ENCODE results near the gene ACY1. TPM values are rescaled to one million over a fixed set of nuclear protein-coding genes. Genes with fewer than 3 reads are reported as not detected.
A peak's percentile ranks its signal among the peaks of the same experiment; 100 is the strongest.

Gene ACY1
- total and polyA plus RNA-seq, 2 of the 13 experiments (the other 11 are each of a cell fraction or from before 2014, with no cell fraction given): 113 to 162 TPM

DNA sequence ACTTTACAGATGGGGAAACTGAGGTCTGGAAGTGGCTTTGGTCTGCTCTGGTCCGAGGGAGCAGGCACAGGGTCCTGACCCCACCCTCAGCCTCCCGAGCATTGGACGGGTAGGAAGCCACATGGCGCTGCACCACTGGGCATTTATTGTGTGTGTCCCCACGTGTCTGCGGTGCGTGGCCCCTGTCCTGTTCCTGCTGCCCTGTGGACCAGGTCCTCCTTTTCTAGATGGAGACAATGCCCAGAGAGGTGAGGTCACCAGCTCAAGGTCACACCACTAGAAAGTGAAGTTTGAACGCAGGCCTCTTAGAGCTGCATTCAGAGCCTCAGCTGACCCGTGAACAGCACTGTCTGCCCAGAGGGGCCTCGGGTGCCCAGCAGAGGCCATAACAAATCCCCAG is 46.2 kb downstream of the ACY1 start (continued):
- TF ChIP-seq, protein P1, sequence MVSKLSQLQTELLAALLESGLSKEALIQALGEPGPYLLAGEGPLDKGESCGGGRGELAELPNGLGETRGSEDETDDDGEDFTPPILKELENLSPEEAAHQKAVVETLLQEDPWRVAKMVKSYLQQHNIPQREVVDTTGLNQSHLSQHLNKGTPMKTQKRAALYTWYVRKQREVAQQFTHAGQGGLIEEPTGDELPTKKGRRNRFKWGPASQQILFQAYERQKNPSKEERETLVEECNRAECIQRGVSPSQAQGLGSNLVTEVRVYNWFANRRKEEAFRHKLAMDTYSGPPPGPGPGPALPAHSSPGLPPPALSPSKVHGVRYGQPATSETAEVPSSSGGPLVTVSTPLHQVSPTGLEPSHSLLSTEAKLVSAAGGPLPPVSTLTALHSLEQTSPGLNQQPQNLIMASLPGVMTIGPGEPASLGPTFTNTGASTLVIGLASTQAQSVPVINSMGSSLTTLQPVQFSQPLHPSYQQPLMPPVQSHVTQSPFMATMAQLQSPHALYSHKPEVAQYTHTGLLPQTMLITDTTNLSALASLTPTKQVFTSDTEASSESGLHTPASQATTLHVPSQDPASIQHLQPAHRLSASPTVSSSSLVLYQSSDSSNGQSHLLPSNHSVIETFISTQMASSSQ (IDR thresholded peaks at IDR 0.05; ENCODE audit: low read depth): no peak
- TF ChIP-seq, protein P1 (CRISPR knock-in tag; IDR thresholded peaks at IDR 0.05; ENCODE audit: borderline replicate concordance): no peak
- TF ChIP-seq ADNP (CRISPR knock-in tag; IDR thresholded peaks at IDR 0.05) (no peak), NONO (IDR thresholded peaks at IDR 0.05) (no peak), NONO (CRISPR knock-in tag; conservative IDR thresholded peaks at IDR 0.05) (0 out of 2 replicates have a peak, but pooled peaks have one; percentile 25), ZNF720 (CRISPR knock-in tag; IDR thresholded peaks at IDR 0.05) (no peak), NRL (CRISPR knock-in tag; IDR thresholded peaks at IDR 0.05; ENCODE audit: borderline replicate concordance) (no peak), KAT8 (CRISPR knock-in tag; IDR thresholded peaks at IDR 0.05) (no peak), ZNF777 (CRISPR knock-in tag; IDR thresholded peaks at IDR 0.05) (no peak)
- TF ChIP-seq, protein P2, sequence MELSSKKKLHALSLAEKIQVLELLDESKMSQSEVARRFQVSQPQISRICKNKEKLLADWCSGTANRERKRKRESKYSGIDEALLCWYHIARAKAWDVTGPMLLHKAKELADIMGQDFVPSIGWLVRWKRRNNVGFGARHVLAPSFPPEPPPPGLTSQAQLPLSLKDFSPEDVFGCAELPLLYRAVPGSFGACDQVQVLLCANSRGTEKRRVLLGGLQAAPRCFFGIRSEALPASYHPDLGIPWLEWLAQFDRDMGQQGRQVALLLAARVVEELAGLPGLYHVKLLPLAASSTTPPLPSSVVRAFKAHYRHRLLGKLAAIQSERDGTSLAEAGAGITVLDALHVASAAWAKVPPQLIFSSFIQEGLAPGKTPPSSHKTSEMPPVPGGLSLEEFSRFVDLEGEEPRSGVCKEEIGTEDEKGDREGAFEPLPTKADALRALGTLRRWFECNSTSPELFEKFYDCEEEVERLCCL (CRISPR knock-in tag; IDR thresholded peaks at IDR 0.05; ENCODE audit: borderline replicate concordance): no peak
- TF ChIP-seq, protein P3, sequence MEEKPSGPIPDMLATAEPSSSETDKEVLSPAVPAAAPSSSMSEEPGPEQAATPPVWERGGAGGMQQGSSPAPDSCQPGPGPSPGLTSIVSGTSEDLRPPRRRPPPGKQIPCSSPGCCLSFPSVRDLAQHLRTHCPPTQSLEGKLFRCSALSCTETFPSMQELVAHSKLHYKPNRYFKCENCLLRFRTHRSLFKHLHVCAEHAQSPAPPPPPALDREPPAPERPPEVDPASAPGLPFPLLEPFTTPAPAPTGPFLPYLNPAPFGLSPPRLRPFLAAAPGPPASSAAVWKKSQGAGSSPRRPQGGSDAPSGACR (CRISPR knock-in tag; IDR thresholded peaks at IDR 0.05): no peak
- TF ChIP-seq, protein P4, sequence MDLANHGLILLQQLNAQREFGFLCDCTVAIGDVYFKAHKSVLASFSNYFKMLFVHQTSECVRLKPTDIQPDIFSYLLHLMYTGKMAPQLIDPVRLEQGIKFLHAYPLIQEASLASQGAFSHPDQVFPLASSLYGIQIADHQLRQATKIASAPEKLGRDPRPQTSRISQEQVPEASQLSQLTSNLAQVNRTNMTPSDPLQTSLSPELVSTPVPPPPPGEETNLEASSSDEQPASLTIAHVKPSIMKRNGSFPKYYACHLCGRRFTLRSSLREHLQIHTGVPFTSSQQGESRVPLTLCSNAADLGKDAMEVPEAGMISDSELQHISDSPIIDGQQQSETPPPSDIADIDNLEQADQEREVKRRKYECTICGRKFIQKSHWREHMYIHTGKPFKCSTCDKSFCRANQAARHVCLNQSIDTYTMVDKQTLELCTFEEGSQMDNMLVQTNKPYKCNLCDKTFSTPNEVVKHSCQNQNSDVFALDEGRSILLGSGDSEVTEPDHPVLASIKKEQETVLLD (CRISPR knock-in tag; IDR thresholded peaks at IDR 0.05; ENCODE audit: low read depth): no peak
- TF ChIP-seq, protein P5, sequence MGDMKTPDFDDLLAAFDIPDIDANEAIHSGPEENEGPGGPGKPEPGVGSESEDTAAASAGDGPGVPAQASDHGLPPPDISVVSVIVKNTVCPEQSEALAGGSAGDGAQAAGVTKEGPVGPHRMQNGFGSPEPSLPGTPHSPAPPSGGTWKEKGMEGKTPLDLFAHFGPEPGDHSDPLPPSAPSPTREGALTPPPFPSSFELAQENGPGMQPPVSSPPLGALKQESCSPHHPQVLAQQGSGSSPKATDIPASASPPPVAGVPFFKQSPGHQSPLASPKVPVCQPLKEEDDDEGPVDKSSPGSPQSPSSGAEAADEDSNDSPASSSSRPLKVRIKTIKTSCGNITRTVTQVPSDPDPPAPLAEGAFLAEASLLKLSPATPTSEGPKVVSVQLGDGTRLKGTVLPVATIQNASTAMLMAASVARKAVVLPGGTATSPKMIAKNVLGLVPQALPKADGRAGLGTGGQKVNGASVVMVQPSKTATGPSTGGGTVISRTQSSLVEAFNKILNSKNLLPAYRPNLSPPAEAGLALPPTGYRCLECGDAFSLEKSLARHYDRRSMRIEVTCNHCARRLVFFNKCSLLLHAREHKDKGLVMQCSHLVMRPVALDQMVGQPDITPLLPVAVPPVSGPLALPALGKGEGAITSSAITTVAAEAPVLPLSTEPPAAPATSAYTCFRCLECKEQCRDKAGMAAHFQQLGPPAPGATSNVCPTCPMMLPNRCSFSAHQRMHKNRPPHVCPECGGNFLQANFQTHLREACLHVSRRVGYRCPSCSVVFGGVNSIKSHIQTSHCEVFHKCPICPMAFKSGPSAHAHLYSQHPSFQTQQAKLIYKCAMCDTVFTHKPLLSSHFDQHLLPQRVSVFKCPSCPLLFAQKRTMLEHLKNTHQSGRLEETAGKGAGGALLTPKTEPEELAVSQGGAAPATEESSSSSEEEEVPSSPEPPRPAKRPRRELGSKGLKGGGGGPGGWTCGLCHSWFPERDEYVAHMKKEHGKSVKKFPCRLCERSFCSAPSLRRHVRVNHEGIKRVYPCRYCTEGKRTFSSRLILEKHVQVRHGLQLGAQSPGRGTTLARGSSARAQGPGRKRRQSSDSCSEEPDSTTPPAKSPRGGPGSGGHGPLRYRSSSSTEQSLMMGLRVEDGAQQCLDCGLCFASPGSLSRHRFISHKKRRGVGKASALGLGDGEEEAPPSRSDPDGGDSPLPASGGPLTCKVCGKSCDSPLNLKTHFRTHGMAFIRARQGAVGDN (CRISPR knock-in tag; IDR thresholded peaks at IDR 0.05): peak; percentile 56
- TF ChIP-seq, protein P6, sequence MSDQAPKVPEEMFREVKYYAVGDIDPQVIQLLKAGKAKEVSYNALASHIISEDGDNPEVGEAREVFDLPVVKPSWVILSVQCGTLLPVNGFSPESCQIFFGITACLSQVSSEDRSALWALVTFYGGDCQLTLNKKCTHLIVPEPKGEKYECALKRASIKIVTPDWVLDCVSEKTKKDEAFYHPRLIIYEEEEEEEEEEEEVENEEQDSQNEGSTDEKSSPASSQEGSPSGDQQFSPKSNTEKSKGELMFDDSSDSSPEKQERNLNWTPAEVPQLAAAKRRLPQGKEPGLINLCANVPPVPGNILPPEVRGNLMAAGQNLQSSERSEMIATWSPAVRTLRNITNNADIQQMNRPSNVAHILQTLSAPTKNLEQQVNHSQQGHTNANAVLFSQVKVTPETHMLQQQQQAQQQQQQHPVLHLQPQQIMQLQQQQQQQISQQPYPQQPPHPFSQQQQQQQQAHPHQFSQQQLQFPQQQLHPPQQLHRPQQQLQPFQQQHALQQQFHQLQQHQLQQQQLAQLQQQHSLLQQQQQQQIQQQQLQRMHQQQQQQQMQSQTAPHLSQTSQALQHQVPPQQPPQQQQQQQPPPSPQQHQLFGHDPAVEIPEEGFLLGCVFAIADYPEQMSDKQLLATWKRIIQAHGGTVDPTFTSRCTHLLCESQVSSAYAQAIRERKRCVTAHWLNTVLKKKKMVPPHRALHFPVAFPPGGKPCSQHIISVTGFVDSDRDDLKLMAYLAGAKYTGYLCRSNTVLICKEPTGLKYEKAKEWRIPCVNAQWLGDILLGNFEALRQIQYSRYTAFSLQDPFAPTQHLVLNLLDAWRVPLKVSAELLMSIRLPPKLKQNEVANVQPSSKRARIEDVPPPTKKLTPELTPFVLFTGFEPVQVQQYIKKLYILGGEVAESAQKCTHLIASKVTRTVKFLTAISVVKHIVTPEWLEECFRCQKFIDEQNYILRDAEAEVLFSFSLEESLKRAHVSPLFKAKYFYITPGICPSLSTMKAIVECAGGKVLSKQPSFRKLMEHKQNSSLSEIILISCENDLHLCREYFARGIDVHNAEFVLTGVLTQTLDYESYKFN (CRISPR knock-in tag; conservative IDR thresholded peaks at IDR 0.05): 0 out of 2 replicates have a peak, but pooled peaks have one; percentile 20

Data from HepG2 (cell line).